Central memory CD4-positive, alpha-beta T cell (primary cell): ENCODE measurements around the gene PRR20G.
"Not testable (repeated sequence)": the region's sequence is repeated elsewhere in the genome, so short reads cannot be mapped to it uniquely, and the experiment has no call there.

ENCODE experiments used
- DNase-seq: peaks from one replicate; pipeline ENCODE4 v3.0.0; 2022
- total RNA-seq, 3 experiments: gene quantifications; one replicate each; lab custom pipeline; 2026; lab: John Stamatoyannopoulos, UW

Gene PRR20G
- total RNA-seq = 0 reads per million in 3 experiments

DNA sequence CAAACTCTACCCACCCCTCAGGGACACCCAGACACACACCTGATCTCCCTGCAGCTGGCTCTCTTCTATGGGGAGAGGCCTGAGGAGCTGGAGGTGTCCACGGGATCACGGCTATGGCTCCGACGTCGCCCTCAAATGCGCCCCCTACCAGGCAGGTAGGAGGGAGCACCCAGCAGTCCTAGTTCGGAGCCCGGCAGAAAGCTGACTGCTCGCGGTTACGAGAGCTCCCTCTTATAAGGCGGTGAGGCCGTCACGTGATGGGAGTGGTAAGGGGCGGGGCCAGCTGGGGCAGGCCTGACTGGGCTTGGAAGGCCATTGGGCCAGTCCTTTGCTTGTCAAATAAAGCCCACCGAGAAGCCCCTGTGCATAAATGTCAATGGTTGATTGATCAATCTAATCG is at the start of gene PRR20G:
TSS of gene PRR20G (minus strand) at position 207 of the 400 bp plus-strand sequence. CDS start 681 bp downstream, outside the sequence.
- no peak for DNase-seq

DNA sequence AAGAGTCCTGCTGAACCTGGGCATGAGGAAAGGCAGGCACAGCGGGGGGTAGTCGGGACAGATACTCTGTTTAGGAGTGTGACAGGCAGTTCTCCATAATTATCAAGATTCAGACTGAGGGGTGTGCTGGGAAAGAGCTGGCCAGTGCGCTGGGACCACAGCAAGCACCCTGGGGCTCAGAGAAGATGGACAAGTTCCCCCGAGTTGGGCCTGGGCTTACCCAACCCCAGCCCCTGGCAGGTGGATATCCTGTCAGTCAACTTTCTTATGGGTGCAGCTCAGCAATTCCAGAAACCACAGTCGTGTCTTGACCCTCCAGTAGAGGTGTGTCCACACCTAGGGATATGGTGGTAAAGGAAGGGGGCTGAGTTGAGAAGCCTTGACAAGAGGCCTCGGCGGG is 49.2 kb upstream of the PRR20G start:
- no peak for DNase-seq

DNA sequence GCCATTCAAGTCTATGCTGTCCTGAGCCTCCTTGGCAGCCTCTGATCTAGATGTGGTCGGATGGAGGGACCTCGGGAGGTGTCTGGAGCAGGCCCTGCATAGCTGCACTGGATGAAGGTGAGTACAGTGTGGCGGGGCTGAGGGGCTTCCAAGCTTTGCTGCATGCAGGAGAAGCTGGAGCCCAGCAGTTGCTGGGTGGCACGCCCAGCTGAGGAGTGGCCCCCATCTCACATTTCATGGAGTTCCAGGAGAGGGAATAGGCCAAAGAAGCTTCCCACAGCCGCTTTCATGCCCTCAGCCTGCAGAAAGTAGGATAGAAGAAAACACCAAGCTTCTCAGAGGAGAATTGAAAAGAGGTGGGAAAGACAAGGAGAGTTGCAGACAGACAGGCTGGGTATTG is 48.3 kb upstream of the PRR20G start:
- no peak for DNase-seq

DNA sequence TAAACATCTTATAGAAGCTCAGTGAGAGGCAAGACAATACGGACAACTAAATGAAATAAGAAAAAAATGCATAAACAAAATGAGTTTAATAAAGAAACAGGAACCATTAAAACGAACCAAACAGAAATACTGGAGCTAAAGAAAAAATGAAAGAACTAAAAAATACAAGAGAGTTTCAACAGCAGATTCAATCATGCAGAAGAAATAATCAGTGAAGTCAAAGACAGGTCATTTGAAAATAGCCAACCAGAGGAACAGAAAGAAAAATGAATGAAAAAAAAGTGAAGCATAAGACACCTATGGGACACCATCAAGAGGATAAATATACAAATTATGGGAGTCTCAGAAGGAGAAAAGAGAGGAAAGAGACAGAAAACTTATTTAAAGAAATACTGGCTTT is 42.5 kb upstream of the PRR20G start:
- no peak for DNase-seq

DNA sequence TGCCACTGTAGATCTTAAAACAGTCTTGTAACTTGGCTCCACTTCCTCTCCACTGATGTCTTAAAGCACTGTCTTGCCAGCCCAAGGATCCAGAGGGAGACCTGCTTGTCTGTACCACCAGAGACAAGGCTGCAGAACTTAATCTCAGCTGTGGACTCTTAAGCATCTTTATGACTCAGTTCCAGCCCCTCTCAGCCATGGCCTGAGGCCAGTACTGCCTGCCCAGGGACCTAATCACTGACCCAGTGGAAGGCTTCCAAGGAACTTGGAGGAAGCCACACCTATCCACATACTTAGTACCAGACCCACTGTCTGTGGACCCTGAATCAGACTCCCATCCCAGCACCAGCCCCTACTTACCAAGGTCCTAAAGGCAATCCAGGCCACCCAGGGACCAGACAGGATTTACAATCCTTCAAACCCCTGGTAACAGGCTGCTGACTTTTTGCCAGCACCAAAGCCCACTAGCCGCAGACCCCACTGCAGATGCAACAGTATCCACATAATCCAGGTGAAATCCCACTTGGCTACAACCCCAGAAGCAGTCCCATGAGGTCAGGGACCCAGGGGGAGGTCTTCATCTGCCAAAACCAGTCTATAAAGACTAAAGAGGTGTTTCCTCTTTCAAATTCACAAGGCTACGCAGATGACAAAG is 41.9 kb upstream of the PRR20G start:
- no peak for DNase-seq

DNA sequence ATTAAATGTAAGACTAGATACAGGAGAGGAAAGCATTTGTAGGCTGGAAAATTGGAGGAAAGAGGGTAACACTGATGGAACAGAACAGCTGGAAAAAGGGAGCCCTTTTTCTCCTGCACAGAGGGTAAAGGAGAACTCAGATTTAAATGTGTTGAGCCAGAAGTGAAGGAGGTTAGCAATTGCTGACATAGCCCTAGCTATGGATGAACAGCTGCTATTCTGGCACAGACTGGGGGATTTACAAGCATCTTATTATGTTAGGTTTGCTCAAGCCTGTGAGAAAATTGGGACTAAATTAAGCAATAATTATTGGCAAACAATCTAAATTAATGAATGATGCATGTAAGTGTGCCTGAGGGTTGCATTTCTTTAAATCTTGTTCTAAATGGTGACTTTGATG is 40.6 kb upstream of the PRR20G start:
- DNase-seq = no peak

DNA sequence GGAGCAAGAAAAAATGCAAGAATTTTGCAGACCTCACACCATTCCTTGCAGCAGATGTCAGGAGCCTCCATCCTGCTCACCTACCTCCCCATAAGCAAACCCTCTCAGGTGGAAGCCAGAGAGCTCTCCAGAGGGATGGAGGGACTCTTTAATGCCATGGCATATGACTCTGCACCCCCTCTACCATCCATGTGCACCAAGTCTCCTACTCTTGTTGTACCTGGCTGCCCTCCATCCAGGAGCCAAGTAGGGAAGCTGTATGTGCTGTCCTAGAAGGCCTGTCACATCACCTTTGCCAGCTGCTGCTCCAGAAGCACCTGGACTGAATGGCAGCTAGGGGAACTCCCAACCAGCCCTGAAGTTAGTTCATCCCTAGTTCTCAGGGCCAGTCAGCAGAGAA is 38.5 kb upstream of the PRR20G start:
- DNase-seq = no peak

DNA sequence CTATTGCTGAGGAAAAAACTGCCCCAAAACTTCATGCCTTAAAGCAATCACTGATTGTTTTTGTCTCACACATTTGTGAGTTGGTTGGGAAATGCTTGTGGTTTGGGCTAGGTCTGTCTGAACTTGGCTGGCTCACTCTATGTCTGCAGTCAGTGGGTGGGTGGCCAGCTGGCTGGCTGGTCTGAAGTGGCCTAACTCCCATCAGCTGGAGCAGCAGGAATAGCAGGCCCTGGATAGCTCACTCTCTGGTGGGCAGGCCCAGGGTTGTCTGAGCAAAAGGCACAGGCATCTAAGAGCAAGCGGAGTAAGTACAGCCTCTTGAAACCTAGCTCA is 37.7 kb upstream of the PRR20G start:
- DNase-seq = no peak

DNA sequence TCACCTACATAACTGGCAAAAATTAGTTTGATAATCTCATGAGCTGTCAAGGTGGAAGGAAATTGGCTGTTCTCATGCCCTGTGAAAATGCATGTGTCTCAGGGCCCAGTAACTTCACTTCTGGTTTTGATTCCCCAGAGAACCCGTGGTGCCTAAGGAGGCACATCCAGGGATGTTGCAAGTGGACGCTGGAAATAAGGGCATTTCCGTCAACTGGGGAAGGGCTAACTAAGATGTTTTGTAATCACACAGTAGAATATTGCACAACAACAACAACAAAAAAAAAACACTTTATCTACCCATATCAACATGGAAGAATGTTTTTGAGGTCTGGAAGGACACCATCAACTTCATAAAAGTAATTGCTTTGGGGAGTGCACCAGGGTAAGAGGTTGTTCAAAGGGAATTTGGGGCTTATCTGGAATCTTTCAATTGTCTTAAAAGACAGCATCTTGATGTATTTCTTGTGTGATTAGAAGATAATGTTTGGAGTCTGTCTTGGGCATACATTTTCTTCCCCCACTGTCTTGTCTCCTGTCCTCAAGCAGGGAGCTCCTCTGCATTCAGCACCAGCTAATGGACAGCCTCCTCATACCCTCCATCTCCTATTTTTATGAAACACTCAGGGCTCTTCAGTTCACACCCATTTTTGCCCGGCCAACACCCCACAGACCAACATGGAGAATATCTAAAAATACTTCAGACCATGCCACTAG is 37.2 kb upstream of the PRR20G start:
- DNase-seq = no peak

DNA sequence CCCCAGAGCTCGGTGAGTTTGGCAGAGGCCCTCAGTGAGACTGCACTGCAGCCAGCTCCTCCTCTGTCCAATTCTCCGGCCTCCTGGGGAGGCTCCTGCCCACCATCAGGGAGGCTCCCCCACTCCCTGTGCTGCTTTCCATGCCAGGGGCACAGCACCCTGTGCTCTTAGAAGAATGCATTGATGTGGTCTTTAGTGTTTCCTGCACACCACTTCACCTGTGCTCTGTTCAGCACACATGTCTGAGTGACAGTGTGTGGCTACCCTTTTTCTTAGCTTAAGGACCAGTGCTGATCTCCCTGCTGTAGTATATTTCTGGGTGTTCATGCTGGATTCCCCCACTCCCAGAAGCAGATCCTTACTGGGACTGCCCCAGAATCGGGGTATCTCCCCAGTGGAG is 36.2 kb upstream of the PRR20G start:
- DNase-seq = no peak

DNA sequence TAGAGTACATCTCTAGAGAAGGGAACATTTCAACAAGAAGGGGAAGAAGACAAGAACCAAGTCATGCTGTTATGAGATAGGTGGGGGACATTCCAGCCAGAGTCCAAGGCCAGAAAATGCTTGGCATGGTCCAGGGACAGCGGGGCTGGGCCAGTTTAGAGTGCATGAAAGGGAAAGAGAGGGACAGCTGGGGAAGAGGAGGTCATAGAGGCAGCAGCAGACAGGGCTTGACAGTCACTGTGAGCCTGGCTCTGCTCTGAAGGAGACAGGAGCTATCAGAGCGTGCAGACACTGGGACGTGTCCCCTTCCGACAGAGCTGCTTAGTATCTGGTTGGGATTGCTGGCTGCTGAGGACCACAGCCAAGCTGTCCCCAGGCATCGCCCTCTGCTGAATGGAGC is 35.7 kb upstream of the PRR20G start:
- DNase-seq = no peak

DNA sequence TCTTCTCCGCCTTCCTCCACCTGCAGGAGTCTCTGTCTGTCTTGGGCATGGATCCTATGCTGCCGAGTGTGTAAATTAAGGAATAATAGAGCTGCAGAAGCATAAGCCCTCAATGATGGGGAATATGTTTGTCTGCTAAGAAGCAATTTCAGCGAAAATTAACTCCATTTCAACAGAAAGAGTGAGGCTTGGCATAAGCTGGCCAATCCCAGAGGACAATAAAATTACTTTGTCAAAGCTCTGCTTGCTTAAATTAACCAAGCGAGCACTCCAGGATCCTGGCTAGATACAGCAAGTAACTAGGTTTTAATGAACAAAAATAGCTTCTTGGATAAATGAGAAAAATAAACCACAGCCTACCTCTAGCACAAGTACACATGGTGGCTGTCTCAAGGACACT is 33.5 kb upstream of the PRR20G start:
- DNase-seq = no peak

DNA sequence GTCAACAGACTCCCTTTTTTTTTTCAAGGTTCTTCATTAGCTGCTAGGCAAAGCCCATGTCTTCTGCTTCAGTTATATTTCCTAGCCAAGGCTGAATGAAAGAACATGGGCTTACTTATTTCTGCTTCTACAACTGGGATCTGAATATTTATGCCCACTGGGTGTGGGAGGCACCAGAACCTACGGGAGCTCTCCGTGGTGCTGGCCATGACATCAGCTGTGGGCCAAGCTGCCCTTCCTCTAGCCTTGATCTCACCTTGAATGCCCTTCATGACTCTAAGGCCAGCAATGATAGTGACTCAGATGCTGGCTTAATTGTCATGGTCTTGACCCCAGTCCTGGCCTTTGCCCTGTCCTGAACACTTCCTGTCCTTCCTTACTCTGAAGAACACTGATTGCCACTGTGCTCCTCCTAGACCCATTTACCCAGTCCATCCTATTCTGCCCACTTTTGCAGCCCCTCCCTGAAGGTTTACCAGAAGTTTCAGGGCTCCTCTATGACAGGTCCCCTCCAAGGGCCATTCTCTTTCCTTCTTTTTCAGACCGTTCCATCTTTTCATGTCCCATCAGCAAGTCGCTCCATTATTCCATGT is 32.8 kb upstream of the PRR20G start:
- DNase-seq = no peak

DNA sequence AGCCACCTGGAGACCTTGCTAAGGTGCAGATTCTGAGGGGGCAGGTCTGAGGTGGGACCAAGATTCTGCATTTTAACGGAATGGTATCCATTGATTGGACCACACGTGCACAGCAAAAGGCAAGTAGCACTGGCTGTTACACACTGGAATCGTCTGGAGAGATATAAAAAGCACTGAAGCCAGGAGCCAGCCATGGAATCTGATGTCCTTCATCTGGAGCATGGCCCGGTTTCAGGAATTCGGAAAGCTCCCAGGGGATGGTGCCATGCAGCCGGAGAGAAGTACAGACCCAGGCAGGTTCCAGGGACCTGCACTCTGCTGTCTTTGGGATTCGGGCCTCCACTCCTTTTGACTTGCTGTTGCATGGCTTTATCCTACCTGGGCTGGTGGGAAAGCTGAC is 28.8 kb upstream of the PRR20G start:
- no peak for DNase-seq

DNA sequence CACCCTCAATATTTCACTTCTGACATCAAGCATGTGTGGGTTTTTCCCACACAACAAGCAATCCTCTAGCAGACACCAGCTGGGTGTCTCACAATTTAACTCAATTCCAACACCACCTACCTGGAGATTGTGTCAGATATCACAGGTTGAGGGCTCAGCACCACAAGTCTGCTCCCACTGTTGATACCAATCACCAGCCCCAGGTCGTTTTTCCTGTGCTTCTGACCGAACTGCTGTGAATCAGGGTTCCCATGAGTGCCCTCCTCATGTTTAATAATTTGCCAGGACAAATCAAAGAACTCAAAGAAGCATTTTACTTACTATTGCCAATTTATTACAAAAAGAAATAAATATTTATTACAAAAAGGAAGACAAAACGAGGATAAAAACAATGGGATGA is 25.0 kb upstream of the PRR20G start:
- DNase-seq = no peak

DNA sequence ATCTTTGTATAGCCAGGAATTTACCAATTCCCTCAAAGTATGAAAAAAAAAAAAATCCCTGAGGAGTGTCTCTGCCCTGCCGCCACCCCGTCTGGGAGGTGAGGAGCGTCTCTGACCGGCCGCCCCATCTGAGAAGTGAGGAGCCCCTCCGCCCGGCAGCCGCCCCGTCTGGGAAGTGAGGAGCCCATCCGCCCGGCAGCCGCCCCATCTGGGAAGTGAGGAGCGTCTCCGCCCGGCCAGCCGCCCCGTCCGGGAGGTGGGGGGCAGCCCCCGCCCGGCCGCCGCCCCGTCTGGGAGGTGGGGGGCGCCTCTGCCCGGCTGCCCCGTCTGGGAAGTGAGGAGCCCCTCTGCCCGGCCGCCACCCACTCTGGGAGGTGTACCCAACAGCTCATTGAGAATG is 21.0 kb upstream of the PRR20G start:
- DNase-seq = not testable (repeated sequence)

DNA sequence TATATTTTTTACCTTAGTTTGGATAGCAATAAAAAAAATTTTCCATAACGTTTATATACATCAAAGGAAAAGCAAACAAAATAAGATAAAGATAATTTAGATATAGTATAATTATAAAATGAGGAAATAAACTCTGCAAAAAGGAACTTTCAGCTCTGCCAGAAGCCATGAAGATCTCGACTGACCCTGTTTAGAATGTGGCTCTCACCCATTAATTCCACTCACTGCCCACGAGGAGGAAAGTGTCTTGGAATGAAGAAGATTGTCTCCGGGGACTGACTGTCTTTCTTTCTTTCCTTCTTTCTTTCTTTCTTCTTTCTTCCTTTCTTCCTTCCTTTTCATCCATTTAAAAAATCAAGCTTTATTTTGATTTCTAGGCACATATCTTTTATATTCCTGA is 20.1 kb upstream of the PRR20G start:
- no peak for DNase-seq

DNA sequence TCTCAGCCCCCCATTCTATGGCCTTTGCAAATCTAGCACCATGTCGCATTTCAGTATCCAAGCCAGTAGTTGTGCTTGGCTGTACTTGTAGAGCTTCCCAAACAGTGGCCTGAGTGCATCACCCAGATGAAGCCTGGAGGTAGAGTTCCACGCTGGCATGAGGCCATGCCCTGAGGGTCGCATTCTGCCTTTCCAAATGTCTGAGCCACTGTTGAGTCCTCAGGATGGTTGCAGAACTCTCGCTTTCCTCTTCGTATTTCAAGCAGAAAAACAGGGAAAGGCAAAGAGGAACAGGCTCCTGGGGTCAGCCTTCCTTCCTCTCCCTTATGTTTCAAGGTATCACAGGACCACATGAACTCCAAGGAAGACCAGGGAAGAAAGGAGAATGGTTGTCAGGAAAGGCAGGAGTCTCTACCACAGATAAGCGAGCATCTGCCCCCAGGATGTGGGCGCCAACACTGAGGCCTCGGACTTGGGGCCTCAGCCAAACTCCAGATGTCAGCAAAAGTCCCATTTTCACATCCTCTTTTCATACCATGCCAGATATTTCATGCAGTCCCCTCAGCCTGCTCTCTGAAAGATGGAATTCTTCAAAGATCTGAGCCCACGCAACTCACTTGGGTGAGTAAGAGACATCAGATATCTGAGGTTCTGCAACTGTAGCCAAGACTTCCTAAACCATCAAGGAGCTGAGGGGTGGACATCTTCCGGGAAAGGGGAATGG is 19.4 kb upstream of the PRR20G start:
- DNase-seq = no peak

DNA sequence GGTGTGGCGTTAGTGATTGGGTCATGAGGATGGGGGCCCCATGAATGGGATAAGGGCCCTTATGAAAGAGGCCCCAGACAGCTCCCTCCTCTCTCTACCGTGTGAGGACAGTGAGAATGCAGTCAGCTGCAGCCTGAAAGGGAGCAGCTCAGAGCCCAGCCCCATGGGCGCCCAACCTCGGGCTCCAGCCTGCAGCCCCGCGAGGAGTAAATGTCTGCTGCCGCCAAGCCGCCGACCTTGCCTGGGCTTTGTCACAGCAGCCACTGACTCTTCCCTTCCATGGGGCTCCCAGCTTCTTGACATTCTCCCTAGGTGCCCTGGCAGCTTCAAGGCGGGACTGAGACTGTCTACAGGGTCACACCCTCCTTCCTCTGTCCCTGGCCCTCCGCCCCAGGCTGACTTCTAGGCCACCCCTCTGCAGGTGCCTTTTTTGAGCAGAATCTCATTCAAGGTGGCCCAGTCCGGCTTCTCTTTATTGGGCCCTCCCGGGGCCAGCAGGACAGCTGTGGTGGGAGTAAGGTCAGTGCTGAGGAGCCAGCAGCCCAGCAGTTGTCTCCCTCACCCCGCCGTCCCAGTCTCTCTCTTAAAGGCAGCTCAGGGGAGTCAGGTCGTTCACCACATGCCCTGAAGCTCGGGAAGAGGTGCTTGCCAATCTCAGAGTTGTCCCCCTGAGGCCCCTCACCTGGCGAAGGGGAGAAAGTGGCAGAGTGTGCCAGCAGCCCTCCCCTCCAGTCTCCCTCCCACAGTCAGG is 18.7 kb upstream of the PRR20G start:
- no peak for DNase-seq

DNA sequence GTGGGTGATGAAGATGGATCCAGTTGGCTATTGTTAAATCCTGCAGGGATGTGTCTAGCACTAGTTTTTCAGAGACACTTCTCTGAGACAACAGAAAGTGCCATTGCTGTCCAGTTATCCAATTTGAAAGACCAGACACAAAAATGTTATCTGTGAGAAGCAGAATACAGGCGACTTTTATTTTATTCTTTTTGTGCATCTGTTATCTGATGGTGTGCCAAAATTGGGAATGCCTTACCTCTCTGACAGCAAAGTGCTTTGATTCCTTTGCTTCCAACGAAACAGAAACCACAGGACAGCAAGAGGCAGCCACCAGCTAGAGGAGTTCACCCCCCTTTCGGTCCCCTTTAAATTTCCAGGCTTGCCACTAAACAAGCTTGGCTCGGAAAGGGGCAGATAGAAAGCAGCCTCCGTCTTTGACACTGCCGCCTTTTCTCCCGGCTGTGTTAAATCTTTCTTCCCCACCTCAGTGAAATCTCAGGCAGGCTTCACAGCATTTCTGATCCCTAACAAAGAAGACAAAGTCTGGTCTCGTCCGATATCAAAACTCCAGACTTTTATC is 17.7 kb upstream of the PRR20G start:
- DNase-seq = no peak

DNA sequence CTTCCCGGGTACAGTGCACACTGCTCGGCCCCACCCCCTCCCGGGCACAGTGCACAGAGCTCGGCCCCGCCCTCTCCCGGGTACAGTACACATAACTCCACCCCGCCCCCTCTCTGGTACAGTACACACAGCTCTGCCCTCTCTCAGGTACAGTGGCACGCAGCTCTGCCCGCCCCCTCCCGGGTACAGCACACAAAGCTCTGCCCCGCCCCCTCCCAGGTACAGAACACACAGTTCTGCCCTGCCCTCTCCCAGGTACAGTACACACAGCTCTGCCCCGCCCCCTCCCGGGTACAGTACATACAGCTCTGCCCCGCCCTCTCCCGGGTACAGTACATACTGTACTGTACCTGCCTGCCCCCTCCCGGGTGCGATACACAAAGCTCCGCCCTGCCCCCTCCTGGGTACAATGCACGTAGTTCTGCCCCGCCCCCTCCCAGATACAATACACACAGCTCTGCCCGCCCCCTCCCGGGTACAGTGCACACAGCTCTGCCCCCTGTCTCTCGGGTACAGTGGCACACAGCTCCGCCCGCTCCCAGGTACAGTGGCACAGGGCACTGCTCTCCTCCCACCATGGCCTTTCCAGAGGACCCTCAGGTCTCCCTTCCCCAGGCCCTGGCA is 16.4 kb upstream of the PRR20G start:
- DNase-seq = no peak

DNA sequence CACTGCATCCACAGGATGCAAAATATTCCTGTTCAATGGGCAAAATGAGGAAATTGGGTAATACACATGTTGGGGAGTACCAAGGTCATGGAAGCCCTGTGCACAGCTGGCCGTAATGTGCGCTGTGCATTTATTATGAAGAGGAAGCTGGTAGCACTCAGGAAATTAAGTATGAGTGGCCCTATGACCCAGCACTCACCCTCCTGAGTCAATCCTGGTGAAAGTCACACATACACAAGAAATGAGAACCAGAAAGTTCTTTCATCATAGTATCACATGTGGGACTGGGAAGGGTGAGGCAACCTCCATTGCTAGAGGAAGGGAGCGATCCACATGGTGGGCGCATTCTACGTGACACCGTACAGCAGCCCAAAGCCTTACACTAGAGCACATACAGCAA is 11.4 kb upstream of the PRR20G start:
- no peak for DNase-seq
